GM06990 (cell line): Measurements from ENCODE around the gene TADA2B.

ENCODE experiments used
- DNase-seq: peaks from one replicate; pipeline ENCODE4 v3.0.0-alpha.2; 2011; ENCODE audit not compliant: insufficient read length; ENCODE audit errors: extremely low read depth
- H3K27me3 ChIP-seq: replicated peaks from 2 replicates; pipeline ENCODE4 v1.6.0; 2011; ENCODE audit warnings: low read length; ENCODE audit not compliant: control insufficient read depth, insufficient read depth
- H3K36me3 ChIP-seq: 2 replicates; pipeline ENCODE4 v1.5.1; 2011; ENCODE audit warnings: low read length; ENCODE audit not compliant: control insufficient read depth, insufficient read depth
- H3K4me3 ChIP-seq: replicated peaks from 2 replicates; pipeline ENCODE4 v1.5.1; 2011; ENCODE audit warnings: low read depth, mild to moderate bottlenecking, control low read depth, low read length
- CTCF ChIP-seq: IDR thresholded peaks from 2 replicates; pipeline ENCODE4 v1.5.1; 2011; ENCODE audit warnings: low read length, control low read depth, mild to moderate bottlenecking, inconsistent platforms; ENCODE audit not compliant: insufficient read depth, poor library complexity, severe bottlenecking

TADA2B gene

GRCh38 chr4:7007142-7007907 lies 35.8 kb upstream of the TADA2B start:
- TF ChIP-seq CTCF, result no peak
- DNase-seq, result no peak
- Histone ChIP-seq H3K4me3 (no peak overlapping the region), H3K27me3 (no peaks in the 10 kb centered on the region), H3K36me3 (peaks cover 18% of the 10 kb centered on the region)

DNA sequence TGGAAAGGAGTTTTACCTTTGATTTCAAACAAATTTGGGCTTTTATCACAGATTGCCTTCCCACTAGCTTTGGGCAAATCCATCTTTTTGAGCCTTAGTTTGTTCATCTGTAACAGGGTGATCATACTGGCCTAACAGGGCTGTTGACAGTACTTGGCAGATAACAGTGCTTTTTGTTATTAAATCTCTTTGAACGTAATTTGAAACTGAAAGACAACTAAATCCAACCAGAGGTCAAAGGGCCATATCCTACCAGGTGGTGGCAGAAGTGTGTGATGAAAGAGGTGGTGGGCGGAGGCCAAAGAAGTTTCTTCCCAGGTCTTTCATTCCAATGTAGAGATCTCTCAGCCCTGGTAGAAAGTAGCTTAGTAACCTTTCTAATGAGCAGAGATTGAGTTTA lies 35.2 kb upstream of the TADA2B start:
- TF ChIP-seq CTCF, result no peak
- no peak for DNase-seq
- H3K36me3 ChIP-seq, result peaks cover 18% of the 10 kb centered on the region
- H3K27me3 ChIP-seq, result no peaks in the 10 kb centered on the region
- H3K4me3 ChIP-seq, result no peak overlapping the region

DNA sequence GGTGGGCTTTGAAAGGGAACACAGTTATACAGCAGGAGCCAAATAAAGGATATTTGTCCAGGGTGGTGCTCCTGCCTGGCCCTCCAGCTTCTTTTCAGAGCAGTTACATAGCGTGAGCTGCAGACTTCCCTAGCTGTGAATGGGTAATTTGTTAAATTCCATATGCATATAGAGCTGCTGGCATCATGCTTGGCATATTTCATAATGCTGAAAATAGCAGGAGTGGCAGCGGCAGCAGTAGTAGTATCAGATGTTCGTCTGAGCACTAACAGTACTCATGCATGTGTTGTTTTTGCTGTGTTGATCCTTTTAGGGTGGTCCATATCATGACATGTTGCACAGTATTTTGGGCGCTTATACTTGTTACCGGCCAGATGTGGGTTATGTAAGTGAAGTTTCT lies 33.6 kb upstream of the TADA2B start:
- H3K27me3 ChIP-seq, result no peaks in the 10 kb centered on the region
- no peak for DNase-seq
- no peak overlapping the region for H3K4me3 ChIP-seq
- TF ChIP-seq CTCF, result no peak
- H3K36me3 ChIP-seq, result peaks cover 16% of the 10 kb centered on the region

- no peak for TF ChIP-seq CTCF
- H3K36me3 ChIP-seq, result peaks cover 23% of the 10 kb centered on the region
- H3K4me3 ChIP-seq, result no peak overlapping the region
- H3K27me3 ChIP-seq, result no peaks in the 10 kb centered on the region
- peak; percentile 27 for DNase-seq
Measured at GRCh38 chr4:7013175-7013574, 30.0 kb upstream of the TADA2B start.

DNA sequence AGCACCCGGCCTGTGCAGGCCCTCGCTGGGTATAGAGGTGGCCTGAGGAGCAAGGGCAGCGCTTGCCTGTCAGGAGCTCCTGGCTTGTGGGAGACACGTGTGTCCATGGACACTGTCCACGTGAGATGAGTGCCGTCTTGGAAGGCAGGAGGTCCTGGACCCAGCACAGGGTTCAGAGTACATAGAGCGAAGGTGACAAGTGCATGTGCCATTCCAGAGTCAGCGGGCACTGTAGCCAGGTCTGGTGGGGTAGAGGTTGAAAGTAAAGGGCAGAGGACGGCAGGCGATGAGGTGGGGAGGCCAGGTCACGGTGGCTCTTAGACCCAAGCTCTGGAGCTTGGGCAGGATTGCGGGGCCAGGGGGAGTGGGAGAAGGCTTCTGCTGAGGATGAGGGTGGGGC lies 28.4 kb upstream of the TADA2B start:
- Histone ChIP-seq H3K36me3 (peaks cover 23% of the 10 kb centered on the region), H3K4me3 (no peak overlapping the region), H3K27me3 (no peaks in the 10 kb centered on the region)
- no peak for TF ChIP-seq CTCF
- DNase-seq, result no peak
